ENCODE data around the gene HIKESHI. TPM values are rescaled to one million over a fixed set of nuclear protein-coding genes. Genes with fewer than 3 reads are reported as not detected.

The HIKESHI gene
- total RNA-seq, 4 donors from 2014 or later: 14.7 to 33.2 (median 28.2) TPM

DNA sequence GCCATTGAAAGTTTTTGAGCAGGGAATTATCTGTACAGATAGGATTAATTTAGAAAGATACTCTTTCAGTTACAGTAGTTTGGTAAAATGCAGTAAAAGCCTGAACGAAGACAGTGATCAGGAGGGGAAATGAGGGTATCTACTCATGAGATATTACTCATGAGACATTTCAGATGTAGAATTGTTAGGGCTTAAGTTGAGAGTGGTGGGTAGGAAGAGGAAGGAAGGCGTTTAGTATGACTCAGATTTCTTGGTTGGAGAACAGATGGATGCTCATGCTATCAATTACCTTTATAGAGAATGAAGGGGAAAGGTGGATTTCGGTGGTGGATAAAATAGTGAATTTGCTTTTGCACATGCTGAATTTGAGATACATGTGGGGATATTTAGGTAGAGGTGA is 88.4 kb downstream of the HIKESHI start:
- 87 to 89% methylated on average over 3 of the region's 3 CpGs for WGBS, 2 donors
- intact Hi-C loops (cut with DNase I; ENCODE audit: low total_unique reads): no loop called here
- H3K4me3 ChIP-seq (ENCODE audit: low read depth, poor library complexity, severe bottlenecking): no peak overlapping the region
- DNase-seq (ENCODE audit: low spot score in 2 of 2): no peak
- TF ChIP-seq, protein P1, sequence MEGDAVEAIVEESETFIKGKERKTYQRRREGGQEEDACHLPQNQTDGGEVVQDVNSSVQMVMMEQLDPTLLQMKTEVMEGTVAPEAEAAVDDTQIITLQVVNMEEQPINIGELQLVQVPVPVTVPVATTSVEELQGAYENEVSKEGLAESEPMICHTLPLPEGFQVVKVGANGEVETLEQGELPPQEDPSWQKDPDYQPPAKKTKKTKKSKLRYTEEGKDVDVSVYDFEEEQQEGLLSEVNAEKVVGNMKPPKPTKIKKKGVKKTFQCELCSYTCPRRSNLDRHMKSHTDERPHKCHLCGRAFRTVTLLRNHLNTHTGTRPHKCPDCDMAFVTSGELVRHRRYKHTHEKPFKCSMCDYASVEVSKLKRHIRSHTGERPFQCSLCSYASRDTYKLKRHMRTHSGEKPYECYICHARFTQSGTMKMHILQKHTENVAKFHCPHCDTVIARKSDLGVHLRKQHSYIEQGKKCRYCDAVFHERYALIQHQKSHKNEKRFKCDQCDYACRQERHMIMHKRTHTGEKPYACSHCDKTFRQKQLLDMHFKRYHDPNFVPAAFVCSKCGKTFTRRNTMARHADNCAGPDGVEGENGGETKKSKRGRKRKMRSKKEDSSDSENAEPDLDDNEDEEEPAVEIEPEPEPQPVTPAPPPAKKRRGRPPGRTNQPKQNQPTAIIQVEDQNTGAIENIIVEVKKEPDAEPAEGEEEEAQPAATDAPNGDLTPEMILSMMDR (IDR thresholded peaks at IDR 0.05): no peak
- TF ChIP-seq POLR2A (IDR thresholded peaks at IDR 0.05): no peak

- 60 to 64% methylated on average over 6 of the region's 6 CpGs for WGBS, 2 donors
- TF ChIP-seq, protein P1 (IDR thresholded peaks at IDR 0.05): no peak
- no peak for TF ChIP-seq POLR2A (IDR thresholded peaks at IDR 0.05)
- intact Hi-C loops (cut with DNase I; ENCODE audit: low total_unique reads): no loop called here
- no peak overlapping the region for H3K4me3 ChIP-seq (ENCODE audit: low read depth, poor library complexity, severe bottlenecking)
- DNase-seq (ENCODE audit: low spot score in 2 of 2): no peak
Observed at GRCh38 chr11:86395061-86395551, 93.1 kb downstream of the HIKESHI start.

Other genes starting within 250 kb of the HIKESHI start
- gene PICALM, start 233.2 kb upstream of the HIKESHI start, total RNA-seq: 100 to 1,000 TPM; 158 to 198 (median 178) TPM
- gene EED, start 57.5 kb upstream of the HIKESHI start, total RNA-seq: 10 to 100 TPM; 13.7 to 18.8 (median 16.2) TPM
- 1 to 10 TPM in 2 of 4 donors, under 1 TPM in 1, not detected in 1; 0.76 to 2.7 (median 1.6) TPM for gene CCDC81, start 72.6 kb downstream of the HIKESHI start, total RNA-seq